Activated CD8-positive, alpha-beta memory T cell treated with anti-CD3 and anti-CD28 coated beads, Interleukin-2, amount 50 U/mL, for 1 hour (primary cell): ENCODE measurements around the gene CDCA7L.
"Not testable (repeated sequence)": the region's sequence is repeated elsewhere in the genome, so short reads cannot be mapped to it uniquely, and the experiment has no call there.

ENCODE experiments used
- DNase-seq: peaks from one replicate; pipeline ENCODE4 v3.0.0-alpha.2; 2020; ENCODE audit errors: extremely low read depth

The CDCA7L gene

DNA sequence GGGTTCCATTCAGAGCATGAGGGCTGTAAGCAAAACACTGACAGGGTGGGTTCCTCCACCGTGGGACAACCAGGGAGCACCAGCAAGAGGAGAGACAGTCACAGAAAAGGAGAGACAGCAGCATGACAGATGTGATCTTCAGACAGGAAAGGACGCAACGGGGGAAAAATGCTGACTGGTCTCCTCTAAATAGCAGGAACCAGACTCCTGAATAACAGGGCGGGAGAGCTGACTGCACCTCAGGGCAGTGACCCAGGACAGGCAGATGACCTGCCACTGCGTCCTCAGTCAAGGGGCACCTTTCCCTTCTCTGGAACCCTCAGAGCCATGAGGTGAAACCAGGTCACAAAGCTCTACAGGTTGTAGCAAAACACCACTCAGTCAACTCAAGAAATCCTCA lies 37.0 kb downstream of the CDCA7L start:
- DNase-seq = no peak

DNA sequence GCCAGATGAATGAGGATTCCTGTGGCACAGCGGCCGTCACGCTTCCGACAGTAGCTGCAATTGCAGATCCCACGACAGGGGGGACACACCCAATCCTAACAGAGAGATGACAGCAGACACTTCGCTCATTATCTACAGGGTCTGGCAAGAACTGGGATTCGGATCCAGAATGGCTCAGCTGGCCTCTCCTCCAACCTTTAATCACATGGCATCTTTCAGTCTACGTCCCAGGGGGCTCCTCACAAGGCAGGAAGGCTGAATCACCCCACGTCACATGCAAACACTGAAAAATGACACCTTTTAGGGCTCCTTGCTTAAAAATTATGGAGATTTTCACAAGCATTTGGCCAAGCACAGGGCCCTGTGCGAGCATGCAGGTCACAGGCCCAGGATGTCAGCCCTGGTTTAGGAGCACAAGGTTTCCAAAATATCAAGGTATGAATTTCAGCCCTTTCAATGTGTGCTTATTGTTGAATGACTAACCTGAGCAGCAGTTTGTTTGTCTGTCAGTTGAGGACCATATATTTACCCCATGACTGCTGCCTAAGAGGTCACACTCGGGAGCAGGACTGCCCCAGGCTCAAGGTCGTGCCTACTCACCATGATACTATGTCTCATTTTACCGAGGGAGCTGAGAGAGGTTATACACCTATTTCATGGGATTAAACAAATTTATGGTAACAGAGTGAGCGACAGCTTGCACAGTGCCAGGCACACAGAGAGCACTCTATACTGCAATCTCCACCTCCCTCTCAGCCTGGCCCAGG lies 42.5 kb downstream of the CDCA7L start:
- no peak for DNase-seq

DNA sequence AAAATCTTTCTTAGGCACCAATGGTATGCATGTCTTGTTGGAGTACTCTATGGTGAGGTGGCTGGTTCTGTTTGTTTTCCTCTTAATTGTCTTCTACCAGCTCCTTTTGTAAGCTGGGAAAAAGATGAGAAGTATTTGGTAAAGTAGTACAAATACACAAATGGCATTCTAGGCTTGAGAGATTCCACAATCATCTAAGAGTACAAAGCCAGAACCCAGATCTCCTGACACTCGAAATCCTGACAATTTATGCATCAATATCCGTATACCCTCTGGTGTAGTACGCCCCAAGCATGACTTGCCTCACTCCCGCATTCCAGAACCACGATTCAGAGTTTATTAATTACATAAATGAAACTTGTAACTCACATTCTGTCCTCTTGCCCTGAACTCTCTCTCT lies 43.5 kb downstream of the CDCA7L start:
- no peak for DNase-seq

DNA sequence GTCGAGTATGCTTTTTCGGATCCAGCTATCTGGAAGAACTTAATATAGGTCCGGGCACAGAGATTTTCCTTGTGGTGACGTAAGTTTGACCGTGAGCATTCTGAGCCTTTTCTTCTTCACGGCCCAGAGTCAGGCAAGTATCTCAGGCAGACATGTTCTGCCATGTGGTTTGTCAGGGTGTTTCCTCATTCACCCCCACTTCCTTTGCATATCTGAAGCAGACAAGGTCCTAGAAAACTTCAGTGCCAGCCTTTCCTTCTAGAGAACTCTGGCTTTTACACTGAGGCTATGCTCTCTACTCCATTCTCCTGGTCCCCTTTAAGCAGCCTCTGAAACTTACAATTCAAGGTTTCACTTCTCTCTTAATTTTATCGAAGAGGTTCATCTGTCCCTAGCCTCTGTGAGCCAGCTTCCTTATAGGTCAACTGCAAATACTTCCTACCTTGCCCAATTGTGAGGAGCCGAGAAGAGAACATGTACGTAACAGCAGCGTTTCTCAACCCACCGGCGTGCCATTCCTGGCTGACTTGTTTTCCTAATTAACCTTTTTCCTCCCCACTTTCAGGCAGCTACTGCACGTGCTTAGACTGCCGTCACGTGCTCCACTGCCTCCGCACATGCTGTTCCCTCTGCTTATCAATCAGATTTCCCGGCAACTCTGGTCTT lies 47.3 kb downstream of the CDCA7L start:
- DNase-seq = no peak

DNA sequence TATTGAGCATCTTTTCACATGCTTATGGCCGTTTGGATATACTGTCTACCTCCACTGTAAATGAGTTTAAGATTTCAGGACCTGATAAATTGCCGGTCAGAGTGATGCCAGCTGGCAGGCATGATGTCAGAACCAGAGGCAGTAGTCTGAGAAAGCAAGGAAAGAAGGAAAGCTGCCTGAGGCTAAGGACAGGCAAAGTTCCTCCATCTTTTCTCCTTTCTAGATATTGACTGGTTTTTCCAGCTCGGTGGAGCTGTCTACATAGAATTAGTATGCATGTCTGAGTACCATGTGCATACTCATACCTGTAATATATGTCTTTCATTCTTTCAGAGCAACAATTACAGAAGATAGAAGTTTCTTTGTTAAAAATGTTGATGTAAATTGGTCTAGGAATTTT lies 52.3 kb downstream of the CDCA7L start:
- DNase-seq = no peak

DNA sequence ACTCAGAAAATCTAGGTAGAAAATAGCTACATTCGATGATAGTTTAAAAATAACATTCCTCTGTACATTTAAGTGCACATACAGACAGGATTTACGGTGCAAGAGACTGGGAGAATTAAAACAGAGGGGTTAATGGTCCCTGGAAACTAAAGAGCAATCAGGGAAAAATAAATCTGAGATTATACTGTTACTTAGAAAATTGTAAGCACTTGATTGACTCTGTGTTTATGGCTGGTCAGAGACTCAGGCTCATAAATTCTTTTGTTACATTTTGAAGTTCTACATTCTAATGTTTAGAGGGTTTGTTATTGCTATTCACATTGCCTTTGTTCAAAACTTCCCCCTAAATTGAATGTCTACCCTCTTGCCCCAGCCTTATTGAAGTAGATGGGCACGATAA lies 54.4 kb downstream of the CDCA7L start:
- no peak for DNase-seq

DNA sequence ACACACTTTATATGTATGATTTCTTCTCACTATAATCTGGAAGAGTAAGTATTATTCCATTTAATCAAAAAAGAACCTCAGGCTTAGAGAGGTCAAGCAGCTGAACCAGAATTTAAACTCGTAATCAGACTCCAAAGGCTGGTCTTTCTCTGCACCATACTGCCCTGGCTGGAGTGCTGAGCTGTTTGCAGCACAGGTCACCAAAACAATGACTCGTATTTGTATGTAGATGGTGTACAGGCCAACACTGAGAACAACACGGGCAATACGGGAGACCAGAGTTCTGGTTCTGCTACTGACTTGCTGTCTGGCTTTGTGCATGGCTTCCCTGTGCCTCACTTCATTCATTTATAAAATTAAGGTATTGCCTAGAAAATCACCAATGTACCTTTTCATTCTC lies 57.9 kb downstream of the CDCA7L start:
- DNase-seq = no peak

DNA sequence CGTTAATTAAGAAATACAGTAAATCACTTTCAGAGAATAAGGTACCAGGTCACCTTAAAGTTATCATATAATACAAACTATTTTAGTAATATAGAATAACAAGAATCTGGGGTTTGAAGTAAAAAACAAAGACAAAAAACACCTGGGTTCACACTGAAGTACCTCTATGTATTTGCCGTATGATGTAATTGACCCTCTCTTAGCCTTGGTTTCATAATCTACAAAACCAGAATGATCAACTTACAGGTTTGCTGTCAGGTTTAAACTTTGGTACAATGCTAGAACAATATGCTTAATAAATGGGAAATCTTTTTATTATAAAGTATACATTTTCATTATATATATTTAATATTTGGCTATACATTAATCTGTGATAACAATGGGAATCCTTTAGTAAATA lies 58.3 kb downstream of the CDCA7L start:
- DNase-seq = no peak

DNA sequence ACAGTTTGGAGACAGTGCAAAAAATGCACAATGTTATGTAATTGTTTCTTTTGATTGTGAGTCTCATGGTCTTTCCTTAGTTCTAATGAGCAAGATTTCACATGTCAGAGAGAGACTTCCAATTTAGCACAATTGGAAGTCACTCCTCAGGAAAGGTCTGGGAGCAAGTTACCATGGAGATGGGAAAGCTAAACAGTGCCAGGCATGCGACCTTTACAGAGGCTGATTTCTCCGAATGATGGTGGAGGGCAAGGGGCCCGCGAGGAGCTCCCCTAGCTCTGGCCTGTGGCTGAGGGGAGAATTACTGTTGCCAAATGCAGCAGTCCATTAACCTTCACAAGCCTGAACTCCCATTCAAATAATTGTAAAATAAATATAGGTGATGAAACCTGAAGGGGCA lies 59.3 kb downstream of the CDCA7L start:
- no peak for DNase-seq

DNA sequence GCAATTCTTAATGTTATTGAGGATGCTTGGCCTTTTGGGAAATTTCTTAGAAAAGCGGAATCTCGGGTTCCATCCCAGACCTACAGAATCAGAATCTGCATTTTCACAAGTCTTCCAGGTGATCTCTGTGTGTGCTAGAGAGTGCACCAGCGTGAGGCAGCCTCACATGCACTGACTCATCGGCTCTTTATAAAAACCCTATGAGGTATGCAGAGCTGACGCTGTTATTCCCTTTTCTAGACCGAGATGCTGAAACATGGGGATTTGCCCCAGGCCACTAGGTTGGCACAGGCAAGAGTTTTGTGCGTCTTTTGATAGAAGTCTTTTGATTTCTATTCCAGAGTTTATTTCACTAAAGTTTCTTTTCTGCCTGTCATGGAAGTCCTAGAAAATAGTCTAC lies 61.2 kb downstream of the CDCA7L start:
- DNase-seq = no peak

DNA sequence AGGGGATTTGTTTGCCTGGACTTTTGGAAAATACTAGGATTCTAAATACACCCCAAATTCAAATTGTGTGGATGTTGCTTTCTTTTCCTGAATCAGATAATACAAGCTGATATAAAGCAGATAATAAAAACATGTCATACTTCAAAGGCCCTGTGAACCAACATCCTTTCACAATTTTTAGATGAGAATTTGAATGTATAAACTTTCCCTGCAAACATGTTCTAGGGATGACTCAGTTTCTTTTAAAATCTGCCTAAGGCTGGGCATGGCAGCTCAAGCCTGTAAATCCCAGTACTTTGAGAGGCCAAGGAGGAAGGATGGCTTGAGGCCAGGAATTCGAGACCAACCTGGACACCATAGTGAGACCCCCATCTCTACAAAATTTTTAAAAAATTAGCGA lies 62.2 kb downstream of the CDCA7L start:
- not testable (repeated sequence) for DNase-seq

DNA sequence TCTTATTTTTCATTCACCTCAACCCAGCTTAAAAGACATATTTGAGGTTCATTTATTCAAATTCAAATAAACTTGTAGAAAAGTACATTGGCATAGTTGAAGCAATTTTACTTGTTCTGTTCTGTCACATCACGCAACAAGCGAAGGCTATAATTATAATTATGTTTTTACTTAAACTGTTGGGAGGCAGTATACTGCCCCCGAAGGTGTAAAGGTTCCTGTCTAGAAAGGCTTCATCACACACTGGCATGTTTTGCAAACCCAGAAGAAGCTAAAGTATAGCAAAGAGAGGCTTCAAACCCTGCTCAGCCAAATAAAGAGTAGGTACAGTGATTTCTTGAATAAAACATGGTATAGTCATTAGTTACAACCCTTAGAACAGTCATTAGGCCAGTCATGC lies 62.6 kb downstream of the CDCA7L start:
- DNase-seq = no peak

DNA sequence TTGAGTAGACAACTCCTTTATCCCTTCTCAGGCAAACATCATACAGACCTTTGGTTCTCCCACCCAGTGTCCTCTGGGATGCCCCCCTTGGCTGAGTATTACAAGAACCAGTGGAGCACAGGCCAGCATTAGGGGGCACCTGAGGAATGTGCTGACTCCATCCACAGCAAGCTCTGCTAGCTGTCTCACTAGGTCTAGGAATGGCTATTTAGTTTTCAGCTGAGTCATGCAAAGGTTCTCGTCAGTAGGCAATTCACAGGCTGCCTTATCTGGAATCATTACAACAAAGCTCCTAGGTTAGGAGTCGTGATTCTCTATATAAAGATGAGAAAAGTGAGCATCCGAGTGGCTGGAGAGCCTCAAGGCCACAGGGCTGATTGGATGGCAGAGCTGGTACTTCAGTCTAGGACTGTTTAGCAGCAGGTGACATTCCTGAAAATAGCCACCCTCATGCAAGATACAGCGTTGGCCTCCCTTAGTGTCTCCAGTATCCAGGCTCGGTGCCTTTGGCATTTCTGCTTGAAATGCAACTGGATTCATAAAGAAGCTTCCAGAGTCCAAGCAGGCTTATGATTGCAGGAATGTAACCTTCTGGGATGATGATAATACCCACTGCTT lies 75.8 kb downstream of the CDCA7L start:
- DNase-seq = no peak

DNA sequence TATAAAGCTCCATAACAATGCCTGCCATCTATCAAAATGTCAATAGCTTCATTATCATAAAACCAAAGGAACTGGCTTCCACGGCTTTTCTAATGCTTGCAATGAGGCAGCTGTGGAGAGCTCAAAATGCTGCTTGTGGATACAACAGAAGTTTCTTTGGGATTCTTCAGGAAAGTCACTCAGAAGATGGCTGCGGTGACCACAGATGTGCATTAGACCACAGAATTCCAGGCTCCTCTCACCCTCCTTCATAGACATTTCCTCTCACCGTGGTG lies 77.2 kb downstream of the CDCA7L start:
- no peak for DNase-seq

DNA sequence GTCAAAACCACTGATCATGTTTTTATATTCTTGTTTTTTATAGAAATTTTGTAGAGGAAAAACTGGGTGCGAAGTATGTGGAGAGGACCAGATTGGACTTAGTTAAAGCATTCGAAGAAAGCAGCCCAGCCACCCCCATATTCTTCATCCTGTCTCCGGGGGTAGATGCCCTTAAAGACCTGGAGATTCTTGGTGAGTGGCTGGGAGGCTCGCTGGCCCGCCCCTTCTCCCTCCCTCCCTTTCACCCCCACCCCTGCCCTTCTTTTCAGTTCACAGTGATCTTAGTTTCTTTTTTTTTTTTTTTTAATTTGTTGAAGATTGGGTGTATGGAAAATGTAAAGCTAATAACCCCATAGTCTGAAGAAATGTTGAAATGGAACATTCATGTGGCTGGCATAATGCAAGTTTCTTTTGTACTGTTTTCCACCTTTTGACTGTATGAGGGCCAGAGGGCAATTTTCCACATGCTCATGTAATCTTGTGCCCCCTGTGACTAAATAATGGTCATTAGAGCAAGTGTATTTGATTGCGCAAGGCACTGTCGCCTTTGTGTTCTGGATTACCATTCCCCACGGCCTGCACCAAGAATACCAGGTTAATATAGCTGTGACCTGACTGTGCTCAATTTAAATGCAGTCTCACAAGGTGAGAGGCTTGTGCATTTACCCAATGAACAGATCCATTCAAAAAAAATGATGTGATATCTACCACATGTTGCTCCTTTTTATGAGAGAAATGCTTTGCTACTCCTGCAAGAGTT lies 77.7 kb downstream of the CDCA7L start:
- no peak for DNase-seq

DNA sequence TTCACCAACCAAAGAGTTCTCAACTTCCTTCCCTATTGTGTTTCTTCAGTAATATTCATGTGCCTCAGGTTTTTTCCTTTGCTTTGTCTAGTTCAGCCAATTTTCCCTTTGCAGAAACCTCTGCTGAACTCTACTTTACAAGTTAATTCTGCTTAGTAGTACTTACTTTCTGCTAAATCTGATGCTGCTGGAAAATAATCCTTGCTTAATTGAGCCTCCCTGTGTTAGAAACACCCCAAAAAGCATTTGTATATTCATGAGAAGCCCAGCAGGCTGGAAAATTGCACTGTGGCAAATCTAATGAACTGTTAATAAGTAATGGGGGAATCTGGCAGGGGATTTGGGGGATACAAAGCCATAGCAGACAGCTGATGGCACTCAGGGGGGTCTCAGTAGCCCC lies 78.5 kb downstream of the CDCA7L start:
- DNase-seq = no peak

DNA sequence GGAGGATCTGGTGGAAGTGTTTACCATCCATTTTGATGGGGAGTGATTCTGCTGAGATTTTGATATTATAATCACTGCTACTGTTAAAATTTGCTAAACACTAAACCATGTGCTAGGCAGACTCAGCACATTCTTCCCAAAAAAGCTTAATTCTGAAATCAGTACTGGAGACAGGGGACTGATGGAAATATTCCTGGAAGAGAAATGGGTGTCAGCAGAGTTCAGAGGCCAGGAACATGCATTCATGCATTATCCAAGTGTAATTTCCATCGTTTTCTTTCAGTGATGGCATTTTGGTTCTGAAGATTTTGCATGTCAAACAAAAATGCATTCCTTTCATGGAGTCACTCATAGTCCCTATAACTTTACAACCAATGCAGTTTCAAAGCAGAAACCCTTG lies 79.0 kb downstream of the CDCA7L start:
- DNase-seq = no peak

DNA sequence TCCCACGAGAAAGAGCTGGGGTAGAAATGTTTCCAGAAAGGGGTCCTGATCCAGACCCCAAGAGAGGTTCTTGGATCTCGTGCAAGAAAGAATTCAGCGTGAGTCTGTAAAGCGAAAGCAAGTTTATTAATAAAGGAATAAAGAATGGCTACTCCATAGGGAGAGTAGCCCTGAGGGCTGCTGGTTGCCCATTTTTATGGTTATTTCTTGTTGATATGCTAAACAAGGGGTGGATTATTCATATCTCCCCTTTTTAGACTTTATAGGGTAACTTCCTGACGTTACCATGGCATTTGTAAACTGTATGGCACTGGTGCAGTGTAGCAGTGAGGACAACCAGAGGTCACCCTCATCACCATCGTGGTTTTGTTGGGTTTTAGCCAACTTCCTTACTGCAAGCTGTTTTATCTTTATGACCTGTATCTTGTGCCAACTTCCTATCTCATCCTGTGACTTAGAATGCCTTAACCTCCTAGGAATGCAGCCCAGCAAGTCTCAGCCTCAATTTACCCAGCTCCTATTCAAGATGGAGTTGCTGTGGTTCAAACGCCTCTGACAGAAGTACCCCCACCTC lies 80.0 kb downstream of the CDCA7L start:
- DNase-seq = not testable (repeated sequence)

DNA sequence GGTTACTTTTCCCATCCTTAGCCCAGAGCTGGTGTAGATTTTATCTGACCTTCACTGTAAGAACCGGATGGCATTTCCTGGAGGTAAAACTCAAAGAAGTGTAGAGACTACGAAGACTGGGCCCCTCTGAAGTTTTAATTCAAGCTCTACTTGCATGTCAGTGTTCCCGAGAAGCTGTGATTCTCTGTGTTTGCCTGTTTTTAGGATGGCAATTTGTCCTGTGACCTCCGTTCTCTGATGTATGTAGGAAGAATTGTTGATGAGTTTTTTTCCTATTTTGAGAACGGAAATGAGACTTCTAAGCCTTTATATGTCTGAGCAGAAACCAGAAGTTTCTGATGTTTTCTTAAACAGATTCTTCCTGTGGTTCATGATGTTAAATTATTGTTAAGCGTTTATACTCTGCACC lies 94.1 kb downstream of the CDCA7L start:
- DNase-seq = no peak
